Mucosa of stomach (tissue), 1 donor: Measurements from ENCODE around the gene TMEM59L.

Experiments
- H3K27me3 ChIP-seq: one replicate; pipeline ENCODE4 v1.7.0; 2013; ENCODE audit warnings: mild to moderate bottlenecking, low read length; ENCODE audit not compliant: control insufficient read depth, insufficient read depth
- H3K36me3 ChIP-seq: one replicate; pipeline ENCODE4 v1.7.0; 2013; ENCODE audit warnings: low read length; ENCODE audit not compliant: control insufficient read depth, insufficient read depth
- H3K4me1 ChIP-seq: one replicate; pipeline ENCODE4 v1.7.0; 2013; ENCODE audit warnings: mild to moderate bottlenecking, low read length; ENCODE audit not compliant: control insufficient read depth, insufficient read depth
- H3K4me3 ChIP-seq: one replicate; pipeline ENCODE4 v1.7.0; 2013; ENCODE audit warnings: low read length
- H3K9ac ChIP-seq: one replicate; pipeline ENCODE4 v1.7.0; 2013; ENCODE audit warnings: mild to moderate bottlenecking, low read length, moderate library complexity
- H3K9me3 ChIP-seq: one replicate; pipeline ENCODE4 v1.7.0; 2013; ENCODE audit warnings: mild to moderate bottlenecking, low read length, moderate library complexity; ENCODE audit not compliant: control insufficient read depth
- donor health status: Pancreatic carcinoma.

TMEM59L gene

DNA sequence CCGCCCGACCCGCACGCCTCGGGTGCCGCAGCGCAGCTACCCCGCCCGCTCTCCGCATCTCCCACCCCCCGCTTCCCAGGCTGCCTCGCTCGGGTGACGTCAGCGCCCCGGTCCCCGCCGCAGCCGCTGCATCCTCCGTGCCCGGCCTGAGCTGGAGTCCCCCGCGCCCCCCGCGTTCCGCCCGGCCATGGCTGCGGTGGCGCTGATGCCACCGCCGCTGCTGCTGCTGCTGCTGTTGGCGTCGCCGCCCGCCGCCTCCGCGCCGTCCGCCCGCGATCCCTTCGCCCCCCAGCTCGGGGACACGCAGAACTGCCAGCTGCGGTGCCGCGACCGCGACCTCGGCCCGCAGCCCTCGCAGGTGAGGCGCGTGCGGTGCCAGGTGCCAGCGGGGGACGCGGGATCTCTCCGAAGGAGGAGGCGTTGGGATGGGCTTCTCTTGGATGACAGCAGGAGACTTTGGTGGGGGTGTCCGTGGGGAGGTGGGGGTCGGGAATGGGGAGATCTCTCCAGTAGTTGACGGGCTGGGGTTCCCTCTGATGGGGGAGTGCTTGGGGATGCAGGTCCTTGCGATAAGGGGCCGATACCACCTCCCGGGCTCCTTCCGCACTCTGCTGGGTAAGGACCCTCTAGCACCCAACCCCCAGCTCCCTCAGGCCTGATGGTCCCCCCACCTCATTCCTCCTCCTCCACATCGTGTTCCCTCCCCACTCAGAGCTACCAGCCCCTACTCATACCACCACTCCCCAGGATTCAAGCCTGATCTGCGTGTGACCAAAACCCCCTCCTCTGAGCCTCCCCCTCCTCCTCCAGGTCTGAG lies at the start of gene TMEM59L:
TMEM59L (plus strand) TSS at position 99 of the 817 bp plus-strand sequence; CDS start at position 188, 89 bp downstream.
- Histone ChIP-seq H3K27me3 (peaks cover 91% of the 10 kb centered on the region), H3K9ac (no peak within 1 kb of the TSS), H3K36me3 (no peaks in the 10 kb centered on the region), H3K4me1 (peaks cover 12% of the 10 kb centered on the region), H3K4me3 (no peak within 1 kb of the TSS), H3K9me3 (no peaks in the 10 kb centered on the region)

DNA sequence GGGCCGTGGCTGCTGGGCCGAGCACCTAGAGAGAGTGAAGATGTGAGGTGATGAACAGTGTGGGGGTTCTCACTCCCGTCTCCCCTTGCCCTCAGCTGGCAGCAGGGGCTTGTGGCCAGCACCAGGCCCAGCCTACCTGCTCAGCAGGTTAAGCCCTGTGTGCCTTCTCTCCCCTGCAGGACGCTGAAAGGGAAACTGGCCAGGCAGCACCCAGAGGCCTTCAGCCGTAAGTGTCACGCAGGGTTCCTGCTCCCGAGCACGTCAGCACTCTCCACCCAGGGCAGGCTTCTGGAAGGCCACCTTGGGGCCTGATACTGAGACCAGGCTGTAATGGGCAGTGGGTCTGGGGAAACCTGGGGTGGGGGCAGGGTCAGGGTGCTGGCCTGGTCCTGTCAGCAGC lies 45.7 kb upstream of the TMEM59L start:
- no peak overlapping the region for H3K4me3 ChIP-seq
- H3K9ac ChIP-seq, result no peak overlapping the region
- no peaks in the 10 kb centered on the region for H3K9me3 ChIP-seq
- no peaks in the 10 kb centered on the region for H3K27me3 ChIP-seq
- H3K36me3 ChIP-seq, result peaks cover 6% of the 10 kb centered on the region
- no peaks in the 10 kb centered on the region for H3K4me1 ChIP-seq

- H3K36me3 ChIP-seq, result peaks cover 6% of the 10 kb centered on the region
These were observed 44.3 kb upstream of the TMEM59L start for GRCh38 chr19:18568367-18568766.

DNA sequence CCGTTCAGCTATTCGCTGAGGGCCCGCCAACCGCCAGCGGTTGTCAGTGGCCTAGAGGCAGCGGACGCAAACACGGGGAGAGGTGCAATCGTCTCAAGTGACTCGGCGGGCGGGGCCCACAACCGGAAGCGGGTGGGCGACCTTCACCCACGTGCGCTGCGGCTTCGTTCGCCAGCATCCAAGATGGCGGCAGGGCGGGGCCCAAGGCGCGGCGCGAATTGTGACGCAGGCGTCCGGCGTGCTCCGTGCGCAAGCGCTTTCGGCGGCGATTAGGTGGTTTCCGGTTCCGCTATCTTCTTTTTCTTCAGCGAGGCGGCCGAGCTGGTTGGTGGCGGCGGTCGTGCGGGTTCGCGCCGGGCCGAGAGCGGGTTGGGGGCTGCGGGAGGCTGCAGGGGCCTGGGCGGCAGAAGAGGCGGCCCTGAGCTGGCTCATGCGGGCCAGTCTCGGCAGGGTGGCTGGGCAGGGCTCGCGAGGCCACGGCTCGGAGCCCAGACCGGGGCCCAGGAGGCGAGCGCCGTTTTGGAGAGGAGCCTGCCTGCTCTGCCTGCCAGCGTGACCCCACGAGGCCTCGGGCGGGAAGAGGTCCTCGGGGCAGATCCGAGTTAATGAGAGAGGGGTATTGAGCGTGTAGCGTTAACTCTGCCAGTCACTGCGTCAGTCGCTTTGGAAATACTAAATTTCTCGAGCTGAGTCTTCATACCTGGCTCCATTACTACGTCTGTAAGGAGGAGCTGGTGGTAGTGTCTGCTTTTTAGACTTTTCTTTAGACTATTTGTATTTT lies 40.9 kb upstream of the TMEM59L start, which contains the start of gene UBA52:
UBA52 (plus strand) TSS at position 294 of the 781 bp plus-strand sequence. CDS start 1,444 bp downstream, outside the sequence.
- Histone ChIP-seq H3K27me3 (no peaks in the 10 kb centered on the region), H3K4me3 (peak within 1 kb of the TSS; percentile 80), H3K9ac (peak within 1 kb of the TSS; percentile 91), H3K36me3 (peaks cover 9% of the 10 kb centered on the region), H3K9me3 (no peaks in the 10 kb centered on the region), H3K4me1 (peaks cover 15% of the 10 kb centered on the region)

More at GRCh38 chr19:18568367-18568766, 44.3 kb upstream of the TMEM59L start:
- Histone ChIP-seq H3K27me3 (no peaks in the 10 kb centered on the region), H3K9ac (no peak overlapping the region), H3K9me3 (no peaks in the 10 kb centered on the region), H3K4me1 (peaks cover 11% of the 10 kb centered on the region), H3K4me3 (no peak overlapping the region)

GRCh38 chr19:18574691-18575291 lies 37.9 kb upstream of the TMEM59L start:
- Histone ChIP-seq H3K9me3 (no peaks in the 10 kb centered on the region), H3K27me3 (no peaks in the 10 kb centered on the region), H3K9ac (no peak overlapping the region), H3K36me3 (peaks cover 9% of the 10 kb centered on the region), H3K4me3 (no peak overlapping the region), H3K4me1 (peaks cover 15% of the 10 kb centered on the region)

DNA sequence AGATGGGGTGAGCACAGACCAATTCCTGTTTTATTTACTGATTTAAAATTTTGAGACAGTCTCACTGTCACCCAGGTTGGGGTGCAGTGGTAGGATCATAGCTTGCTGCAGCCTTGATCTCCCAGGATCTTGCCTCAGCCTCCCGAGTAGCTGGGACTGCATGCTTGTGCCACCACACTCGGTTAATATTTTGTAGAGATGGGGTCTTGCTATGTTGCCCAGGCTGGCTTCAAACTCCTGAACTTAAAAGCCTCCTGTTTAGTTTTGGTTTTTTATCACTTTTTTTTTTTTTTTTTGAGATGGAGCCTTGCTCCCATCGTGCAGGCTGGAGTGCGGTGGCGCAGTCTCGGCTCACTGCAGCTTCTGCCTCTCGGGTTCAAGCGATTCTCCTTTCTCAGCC lies 36.3 kb upstream of the TMEM59L start:
- Histone ChIP-seq H3K9ac (no peak overlapping the region), H3K36me3 (peaks cover 9% of the 10 kb centered on the region), H3K4me3 (no peak overlapping the region), H3K27me3 (no peaks in the 10 kb centered on the region), H3K9me3 (no peaks in the 10 kb centered on the region), H3K4me1 (peaks cover 15% of the 10 kb centered on the region)

DNA sequence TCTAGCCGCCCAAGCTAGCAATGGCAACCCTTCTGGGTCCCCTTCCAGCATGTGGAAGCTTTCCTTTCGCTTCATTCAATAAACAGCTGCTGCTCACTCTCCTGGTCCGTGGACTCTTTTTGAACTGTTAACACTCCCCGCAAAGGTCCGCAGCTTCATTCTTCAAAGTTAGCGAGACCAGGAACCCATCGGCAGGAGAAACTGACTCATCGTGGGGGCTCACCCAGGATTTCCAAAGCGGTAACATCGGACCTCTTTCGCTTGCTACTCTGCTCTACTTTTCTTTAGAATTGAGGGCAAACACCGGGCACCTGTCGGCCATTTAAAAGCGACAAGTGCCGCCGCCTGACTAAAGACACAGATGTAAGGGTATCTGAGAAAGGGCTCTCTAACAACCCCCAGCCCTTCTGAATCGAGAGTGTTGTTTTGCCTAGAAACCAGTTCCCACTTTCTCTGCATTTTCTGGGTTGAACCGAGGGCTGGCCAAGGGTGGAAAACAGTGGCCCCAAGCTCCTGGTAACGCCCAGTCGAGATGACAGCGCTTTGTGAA lies 35.2 kb upstream of the TMEM59L start:
- Histone ChIP-seq H3K9ac (no peak overlapping the region), H3K36me3 (peaks cover 9% of the 10 kb centered on the region), H3K4me3 (no peak overlapping the region), H3K9me3 (no peaks in the 10 kb centered on the region), H3K27me3 (no peaks in the 10 kb centered on the region), H3K4me1 (peaks cover 14% of the 10 kb centered on the region)

- Histone ChIP-seq H3K36me3 (peaks cover under 1% of the 10 kb centered on the region), H3K27me3 (peaks cover 2% of the 10 kb centered on the region), H3K9me3 (no peaks in the 10 kb centered on the region), H3K4me3 (no peak overlapping the region), H3K4me1 (no peaks in the 10 kb centered on the region), H3K9ac (no peak overlapping the region)
These were observed 32.4 kb upstream of the TMEM59L start for GRCh38 chr19:18580311-18580710.

DNA sequence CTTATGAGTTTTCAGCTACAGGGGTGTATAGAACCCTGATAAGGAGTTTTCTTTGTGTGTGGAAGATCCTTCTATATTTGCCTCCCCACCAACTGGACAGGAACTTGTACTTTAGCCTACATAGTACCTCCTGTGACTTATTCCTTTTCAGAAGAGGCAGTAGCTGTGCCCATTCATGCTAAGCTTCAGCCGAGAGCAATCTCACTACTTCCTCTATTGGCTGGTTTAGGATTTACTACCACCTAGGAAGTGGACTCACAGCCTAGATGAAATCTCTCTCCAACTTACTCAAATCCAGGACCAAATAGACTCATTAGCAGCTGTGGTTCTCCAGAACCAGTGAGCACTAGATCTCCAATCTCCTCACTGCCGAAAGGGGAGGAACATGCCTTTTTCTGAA lies 26.4 kb upstream of the TMEM59L start:
- peaks cover 12% of the 10 kb centered on the region for H3K4me1 ChIP-seq
- H3K36me3 ChIP-seq, result no peaks in the 10 kb centered on the region
- no peak overlapping the region for H3K4me3 ChIP-seq
- no peaks in the 10 kb centered on the region for H3K9me3 ChIP-seq
- peaks cover 5% of the 10 kb centered on the region for H3K27me3 ChIP-seq
- H3K9ac ChIP-seq, result no peak overlapping the region

DNA sequence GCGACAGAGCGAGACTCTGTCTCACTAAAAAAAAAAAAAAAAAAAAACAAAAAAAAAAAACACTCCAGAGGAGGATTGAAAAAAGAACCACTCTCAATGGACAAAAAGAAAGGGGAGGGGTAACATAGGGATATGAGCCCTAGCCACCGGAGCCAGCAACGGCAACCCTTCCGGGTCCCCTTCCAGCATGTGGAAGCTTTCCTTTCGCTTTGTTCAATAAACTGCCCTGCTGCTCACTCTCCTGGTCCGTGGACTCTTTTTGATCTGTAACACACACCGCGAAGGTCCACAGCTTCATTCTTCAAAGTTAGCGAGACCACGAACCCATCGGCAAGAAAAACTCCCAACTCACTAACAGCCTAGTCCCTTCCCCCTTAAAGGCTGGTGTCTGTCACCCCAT lies 25.1 kb upstream of the TMEM59L start:
- Histone ChIP-seq H3K4me1 (peaks cover 12% of the 10 kb centered on the region), H3K9ac (no peak overlapping the region), H3K4me3 (no peak overlapping the region), H3K27me3 (peaks cover 5% of the 10 kb centered on the region), H3K36me3 (no peaks in the 10 kb centered on the region), H3K9me3 (no peaks in the 10 kb centered on the region)

- peaks cover 12% of the 10 kb centered on the region for H3K4me1 ChIP-seq
- H3K9ac ChIP-seq, result peak overlapping the region; percentile 53
- H3K36me3 ChIP-seq, result no peaks in the 10 kb centered on the region
- H3K27me3 ChIP-seq, result peaks cover 5% of the 10 kb centered on the region
- H3K4me3 ChIP-seq, result peak overlapping the region; percentile 67
- H3K9me3 ChIP-seq, result no peaks in the 10 kb centered on the region
These were observed 24.6 kb upstream of the TMEM59L start for GRCh38 chr19:18587962-18588610.
